H9 (cell line): Measurements from ENCODE around the gene R3HDM1. TPM values are rescaled to one million over a fixed set of nuclear protein-coding genes. Genes with fewer than 3 reads are reported as not detected.

ENCODE experiments used
- DNase-seq: peaks from one replicate; pipeline ENCODE4 v3.0.0-alpha.2; 2017
- H2AFZ ChIP-seq: one replicate; pipeline ENCODE4 v1.6.1; 2013; ENCODE audit warnings: mild to moderate bottlenecking, low read length, control low read depth, moderate library complexity
- H2AK5ac ChIP-seq: 2 replicates; pipeline ENCODE4 v1.6.1; 2013; ENCODE audit warnings: low read length, control low read depth, mixed read lengths; ENCODE audit not compliant: insufficient read length
- H2BK120ac ChIP-seq: one replicate; pipeline ENCODE4 v1.6.1; 2013; ENCODE audit warnings: low read depth, mild to moderate bottlenecking, low read length, control low read depth, inconsistent platforms; ENCODE audit not compliant: poor library complexity, severe bottlenecking
- H2BK12ac ChIP-seq: 2 replicates; pipeline ENCODE4 v1.6.1; 2013; ENCODE audit warnings: low read length, control low read depth, mixed read lengths, low read depth; ENCODE audit not compliant: insufficient read length
- H2BK15ac ChIP-seq: 2 replicates; pipeline ENCODE4 v1.6.1; 2013; ENCODE audit warnings: low read depth, low read length, control low read depth
- H2BK20ac ChIP-seq: one replicate; pipeline ENCODE4 v1.6.1; 2013; ENCODE audit warnings: low read depth, mild to moderate bottlenecking, low read length, control low read depth, inconsistent platforms; ENCODE audit not compliant: poor library complexity, severe bottlenecking
- H2BK5ac ChIP-seq: 2 replicates; pipeline ENCODE4 v1.6.1; 2013; ENCODE audit warnings: low read length, control low read depth, mixed read lengths; ENCODE audit not compliant: insufficient read length
- H3K14ac ChIP-seq: 2 replicates; pipeline ENCODE4 v1.6.1; 2013; ENCODE audit warnings: low read length, control low read depth; ENCODE audit not compliant: insufficient read depth
- H3K18ac ChIP-seq: 2 replicates; pipeline ENCODE4 v1.6.1; 2013; ENCODE audit warnings: low read depth, mild to moderate bottlenecking, mixed read lengths, low read length, control low read depth; ENCODE audit not compliant: insufficient read length
- H3K23ac ChIP-seq: 2 replicates; pipeline ENCODE4 v1.6.1; 2013; ENCODE audit warnings: low read length, control low read depth, mixed read lengths, low read depth; ENCODE audit not compliant: insufficient read length
- H3K23me2 ChIP-seq: 2 replicates; pipeline ENCODE4 v1.6.1; 2013; ENCODE audit warnings: low read depth, mild to moderate bottlenecking, mixed read lengths, low read length, control low read depth; ENCODE audit not compliant: insufficient read length, poor library complexity, severe bottlenecking
- H3K27ac ChIP-seq: 2 replicates; pipeline ENCODE4 v1.5.1; 2013; ENCODE audit warnings: low read length, control low read depth, mixed read lengths, low read depth; ENCODE audit not compliant: insufficient read length
- H3K27me3 ChIP-seq: 2 replicates; pipeline ENCODE4 v1.6.1; 2013; ENCODE audit warnings: low read length, control low read depth, inconsistent platforms; ENCODE audit not compliant: insufficient read depth
- H3K4ac ChIP-seq: 2 replicates; pipeline ENCODE4 v1.6.1; 2013; ENCODE audit warnings: low read depth, mild to moderate bottlenecking, control low read depth, inconsistent platforms, low read length, moderate library complexity
- H3K4me1 ChIP-seq: 2 replicates; pipeline ENCODE4 v1.6.1; 2013; ENCODE audit warnings: low read length, control low read depth, inconsistent platforms; ENCODE audit not compliant: insufficient read depth
- H3K4me2 ChIP-seq: 2 replicates; pipeline ENCODE4 v1.6.1; 2013; ENCODE audit warnings: low read length, control low read depth, mixed read lengths; ENCODE audit not compliant: insufficient read length, insufficient read depth
- H3K56ac ChIP-seq: 2 replicates; pipeline ENCODE4 v1.6.1; 2013; ENCODE audit warnings: low read depth, mild to moderate bottlenecking, mixed read lengths, low read length, control low read depth; ENCODE audit not compliant: insufficient read length
- H3K79me1 ChIP-seq: 2 replicates; pipeline ENCODE4 v1.6.1; 2013; ENCODE audit warnings: low read depth, mild to moderate bottlenecking, moderate library complexity, low read length, control low read depth, inconsistent platforms; ENCODE audit not compliant: insufficient read depth, poor library complexity, severe bottlenecking
- H3K79me2 ChIP-seq: 2 replicates; pipeline ENCODE4 v1.6.1; 2013; ENCODE audit warnings: low read length, control low read depth, inconsistent platforms; ENCODE audit not compliant: insufficient read depth
- H3K9ac ChIP-seq: 2 replicates; pipeline ENCODE4 v1.6.1; 2013; ENCODE audit warnings: low read length, control low read depth, mixed read lengths; ENCODE audit not compliant: insufficient read length; ENCODE audit errors: extremely low read depth
- H3K9me3 ChIP-seq: one replicate; pipeline ENCODE4 v1.6.1; 2013; ENCODE audit warnings: low read depth, low read length, inconsistent platforms; ENCODE audit not compliant: control insufficient read depth
- H3T11ph ChIP-seq: one replicate; pipeline ENCODE4 v1.6.1; 2013; ENCODE audit warnings: mild to moderate bottlenecking, low read length, control low read depth, inconsistent platforms
- H4K20me1 ChIP-seq: one replicate; pipeline ENCODE4 v1.6.1; 2013; ENCODE audit not compliant: control insufficient read depth, insufficient read length, insufficient read depth
- H4K5ac ChIP-seq: 2 replicates; pipeline ENCODE4 v1.6.1; 2013; ENCODE audit warnings: low read depth, mild to moderate bottlenecking, mixed read lengths, low read length, control low read depth; ENCODE audit not compliant: insufficient read length
- H4K8ac ChIP-seq: replicated peaks from 2 replicates; pipeline ENCODE4 v1.6.1; 2013; ENCODE audit warnings: low read length, control low read depth, mixed read lengths, low read depth; ENCODE audit not compliant: insufficient read length
- H4K91ac ChIP-seq: 2 replicates; pipeline ENCODE4 v1.6.1; 2013; ENCODE audit warnings: low read depth, mild to moderate bottlenecking, moderate library complexity, mixed read lengths, low read length, control low read depth; ENCODE audit not compliant: insufficient read length
- H3K27ac Mint-ChIP-seq, 3 experiments: 2 replicates in 2 of 3; 3 replicates in 1 of 3; pipeline ENCODE4 v1.8.0; 2020 to 2021; ENCODE audit warnings: mixed read lengths in 3 of 3, mild to moderate bottlenecking in 1 of 3, moderate library complexity in 1 of 3
- H3K27me3 Mint-ChIP-seq: 2 replicates; pipeline ENCODE4 v1.8.0; 2021; ENCODE audit warnings: low read depth, mild to moderate bottlenecking, moderate library complexity, mixed read lengths
- H3K36me3 Mint-ChIP-seq, 3 experiments: 2 replicates in 2 of 3; 3 replicates in 1 of 3; pipeline ENCODE4 v1.8.0; 2020 to 2021; ENCODE audit warnings: low read depth in 3 of 3, mixed read lengths in 3 of 3; ENCODE audit not compliant: insufficient read depth in 1 of 3
- H3K4me1 Mint-ChIP-seq, 2 experiments: 2 replicates each; pipeline ENCODE4 v1.8.0; 2020; ENCODE audit warnings: mixed read lengths in 2 of 2
- H3K4me3 Mint-ChIP-seq, 2 experiments: 2 replicates in 1 of 2; 3 replicates in 1 of 2; pipeline ENCODE4 v1.8.0; 2020 to 2021; ENCODE audit warnings: mild to moderate bottlenecking in 2 of 2, mixed read lengths in 2 of 2, moderate library complexity in 1 of 2
- H3K9me3 Mint-ChIP-seq, 2 experiments: 2 replicates in 1 of 2; 3 replicates in 1 of 2; pipeline ENCODE4 v1.8.0; 2020; ENCODE audit warnings: mild to moderate bottlenecking in 2 of 2, mixed read lengths in 2 of 2, moderate library complexity in 1 of 2
- CTCF ChIP-seq: fragments of 200-600 bp; sonication (generic); conservative IDR thresholded peaks from 3 replicates; pipeline ENCODE4 v1.8.0; 2021; ENCODE audit warnings: antibody characterized with exemption, mild to moderate bottlenecking
- total RNA-seq: library from RNA; stranded (reverse); gene quantifications from 2 replicates; pipeline ENCODE4 v1.2.1, GENCODE V29; 2021

The R3HDM1 gene
- total RNA-seq, 1 experiment from 2014 or later = 58.8 TPM

GRCh38 chr2:135617501-135618015 is 86.3 kb downstream of the R3HDM1 start:
- no peaks in the 10 kb centered on the region for H3K9me3 ChIP-seq
- no peak overlapping the region for H2BK20ac ChIP-seq
- H3K27me3 ChIP-seq = no peaks in the 10 kb centered on the region
- H4K91ac ChIP-seq = no peak overlapping the region
- H3K4me3 Mint-ChIP-seq = no peak overlapping the region
- H3T11ph ChIP-seq = no peak overlapping the region
- H3K56ac ChIP-seq = no peak overlapping the region
- H3K36me3 Mint-ChIP-seq = peaks cover 7 to 13% (median 8%) of the 10 kb centered on the region in 3 experiments; a peak in 6 of 7 replicates
- H3K9ac ChIP-seq = no peak overlapping the region
- H3K79me2 ChIP-seq = no peaks in the 10 kb centered on the region
- H3K27me3 Mint-ChIP-seq = no peaks in the 10 kb centered on the region
- H3K4me1 Mint-ChIP-seq = no peaks in the 10 kb centered on the region
- H3K79me1 ChIP-seq = no peaks in the 10 kb centered on the region
- H3K9me3 Mint-ChIP-seq = no peaks in the 10 kb centered on the region; a peak in 1 of 5 replicates
- no peaks in the 10 kb centered on the region for H4K20me1 ChIP-seq
- TF ChIP-seq CTCF = no peak
- no peak overlapping the region for H3K4ac ChIP-seq
- no peaks in the 10 kb centered on the region for H3K23me2 ChIP-seq
- H2BK15ac ChIP-seq = no peak overlapping the region
- H2AK5ac ChIP-seq = no peak overlapping the region
- no peak overlapping the region for H3K27ac Mint-ChIP-seq
- no peak for DNase-seq
- no peak overlapping the region for H4K5ac ChIP-seq
- no peaks in the 10 kb centered on the region for H3K4me1 ChIP-seq
- no peak overlapping the region for H3K18ac ChIP-seq
- no peak overlapping the region for H3K14ac ChIP-seq
- no peak overlapping the region for H2BK120ac ChIP-seq
- no peak overlapping the region for H2BK12ac ChIP-seq
- H2AFZ ChIP-seq = no peak overlapping the region
- no peak overlapping the region for H3K23ac ChIP-seq
- no peak overlapping the region for H3K27ac ChIP-seq
- no peak overlapping the region for H3K4me2 ChIP-seq
- no peak overlapping the region for H4K8ac ChIP-seq
- no peak overlapping the region for H2BK5ac ChIP-seq
